Right atrium auricular region (tissue), 2 donors: ENCODE results near the gene UCHL3. TPM values are rescaled to one million over a fixed set of nuclear protein-coding genes. Genes with fewer than 3 reads are reported as not detected.

ENCODE experiments used
- DNase-seq: peaks from one replicate; pipeline ENCODE4 v3.0.0-alpha.2; 2019; ENCODE audit warnings: low spot score
- H3K27ac ChIP-seq, 2 donors: fragments of 200-600 bp; sonication (generic); 1 replicate in 1 of 2; 2 replicates in 1 of 2; pipeline ENCODE4 v1.5.1; 2016 to 2019
- H3K27me3 ChIP-seq, 2 donors: fragments of 200-600 bp; sonication (generic); one replicate each; pipeline versions ENCODE4 v1.5.1 to v1.6.0; 2017 to 2019
- H3K36me3 ChIP-seq: fragments of 200-600 bp; sonication (generic); one replicate; pipeline ENCODE4 v1.5.1; 2016
- H3K4me1 ChIP-seq, 2 donors: fragments of 200-600 bp; sonication (generic); one replicate each; pipeline versions ENCODE4 v1.5.1 to v1.6.0; 2017 to 2019
- H3K4me3 ChIP-seq, 2 donors: fragments of 200-600 bp; sonication (generic); 1 replicate in 1 of 2; 2 replicates in 1 of 2; pipeline ENCODE4 v1.5.1; 2017 to 2019; ENCODE audit warnings: mild to moderate bottlenecking in 1 of 2, moderate library complexity in 1 of 2
- H3K9me3 ChIP-seq, 2 donors: fragments of 200-600 bp; sonication (generic); one replicate each; pipeline ENCODE4 v1.5.1; 2019
- CTCF ChIP-seq, 2 donors: fragments of 200-600 bp; sonication (generic); IDR thresholded peaks; one replicate each; pipeline ENCODE4 v1.5.1; 2019; ENCODE audit warnings: antibody characterized with exemption in 2 of 2
- total RNA-seq, 2 donors: library from RNA; depleted of rRNA; stranded (reverse); fragments of >200 nt; gene quantifications; one replicate each; pipeline ENCODE4 v1.1.0, GENCODE V29; 2016

UCHL3 gene
- total RNA-seq, 2 donors from 2014 or later: 17.2 to 17.7 TPM

GRCh38 chr13:75635101-75635827 is 85.7 kb downstream of the UCHL3 start:
- Histone ChIP-seq H3K27me3 (no peaks in the 10 kb centered on the region), H3K27ac (peak overlapping the region; percentile 37 to 46), H3K36me3 (no peaks in the 10 kb centered on the region), H3K4me1 (peaks cover 0 to 12% of the 10 kb centered on the region in 2 donors), H3K9me3 (no peaks in the 10 kb centered on the region), H3K4me3 (peak overlapping the region; percentile 52 to 66)
- DNase-seq: no peak
- TF ChIP-seq CTCF (IDR thresholded peaks at IDR 0.05): no peak

DNA sequence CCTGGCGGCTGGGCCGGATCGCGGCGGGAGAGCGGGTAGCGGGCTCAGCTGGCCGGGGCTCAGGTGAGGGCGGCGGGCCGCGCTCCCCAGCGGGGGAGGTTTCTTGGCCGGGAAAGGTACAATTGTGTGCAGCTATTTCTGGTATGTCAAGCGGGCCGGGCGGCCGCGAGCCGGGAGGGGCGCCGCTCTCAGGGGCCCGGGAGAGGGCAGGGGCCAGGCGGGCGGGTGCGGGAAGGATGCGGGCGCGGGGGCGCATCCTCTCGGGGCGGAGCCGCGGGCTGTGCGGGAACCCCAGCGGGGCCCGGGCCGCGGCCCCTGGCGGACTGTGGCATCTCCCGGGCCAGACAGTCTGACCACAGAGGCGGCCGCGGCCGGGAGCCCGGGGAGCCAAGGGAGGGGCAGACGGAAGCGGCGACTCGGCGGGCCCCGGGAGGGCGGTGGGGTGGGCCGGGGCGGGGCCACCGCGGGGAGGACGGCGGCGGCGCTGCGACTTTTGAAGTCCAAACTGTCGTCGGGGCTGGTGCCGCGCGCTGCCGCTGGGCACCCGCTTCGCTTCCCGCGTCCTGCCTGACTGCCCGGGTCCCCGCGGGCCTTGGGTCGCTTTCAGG is 86.3 kb downstream of the UCHL3 start, which contains the start of gene LMO7:
Gene LMO7, plus strand, starts transcription at position 503 of the 608 bp plus-strand sequence. CDS start 328 bp downstream, outside the sequence.
- H3K27ac ChIP-seq: peak within 1 kb of the TSS; percentile 37 to 46
- H3K4me3 ChIP-seq: peak within 1 kb of the TSS; percentile 52 to 66
- TF ChIP-seq CTCF (IDR thresholded peaks at IDR 0.05): no peak
- H3K27me3 ChIP-seq: no peaks in the 10 kb centered on the region
- no peaks in the 10 kb centered on the region for H3K9me3 ChIP-seq
- H3K36me3 ChIP-seq: no peaks in the 10 kb centered on the region
- H3K4me1 ChIP-seq: peaks cover 0 to 12% of the 10 kb centered on the region in 2 donors
- DNase-seq: no peak

DNA sequence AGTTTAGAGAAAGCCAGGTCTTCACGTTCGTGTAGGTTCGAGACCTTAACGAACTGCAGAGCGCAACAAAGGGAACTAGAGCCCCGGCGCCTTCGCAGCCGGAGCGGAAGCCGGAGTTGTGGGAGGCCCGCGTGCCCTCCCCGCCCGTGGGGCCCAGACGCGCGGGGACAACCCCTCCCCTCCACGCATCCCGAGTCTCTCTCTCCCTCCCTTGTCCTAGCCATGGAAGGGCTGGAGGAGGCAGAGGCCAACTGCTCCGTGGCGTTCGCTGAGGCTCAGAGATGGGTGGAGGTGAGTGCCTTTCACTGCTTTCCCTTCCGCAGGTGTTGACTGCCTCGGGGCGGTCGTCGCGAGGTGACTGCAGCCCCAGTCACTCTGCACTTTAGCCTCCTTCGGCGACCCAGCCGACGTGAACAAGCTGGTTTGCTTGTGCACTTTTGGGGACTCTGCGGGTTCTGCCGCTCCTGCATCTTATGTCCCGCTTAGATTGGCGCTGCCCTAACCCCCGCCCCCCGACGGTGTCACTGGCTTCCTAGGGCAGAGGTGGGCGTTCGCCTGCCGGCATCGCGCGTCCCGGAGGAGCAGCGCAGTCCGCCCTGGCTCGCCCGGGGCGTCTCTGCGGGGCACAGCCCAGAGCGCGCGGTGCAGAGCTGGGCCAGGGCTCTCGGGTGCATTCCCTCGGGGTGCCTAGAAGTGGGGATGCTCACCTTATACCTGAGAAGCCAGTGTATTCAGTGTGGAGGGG is 87.0 kb downstream of the UCHL3 start:
- Histone ChIP-seq H3K9me3 (no peaks in the 10 kb centered on the region), H3K27ac (peak overlapping the region; percentile 37 to 46), H3K27me3 (no peaks in the 10 kb centered on the region), H3K4me3 (peak overlapping the region; percentile 52 to 66), H3K4me1 (peaks cover 0 to 12% of the 10 kb centered on the region in 2 donors), H3K36me3 (no peaks in the 10 kb centered on the region)
- no peak for TF ChIP-seq CTCF (IDR thresholded peaks at IDR 0.05)
- no peak for DNase-seq

GRCh38 chr13:75637181-75637750 is 87.7 kb downstream of the UCHL3 start:
- Histone ChIP-seq H3K9me3 (no peaks in the 10 kb centered on the region), H3K27me3 (no peaks in the 10 kb centered on the region), H3K27ac (no peak overlapping the region), H3K4me3 (peak overlapping the region; percentile 52 to 66), H3K36me3 (no peaks in the 10 kb centered on the region), H3K4me1 (peaks cover 0 to 12% of the 10 kb centered on the region in 2 donors)
- TF ChIP-seq CTCF (IDR thresholded peaks at IDR 0.05): no peak
- no peak for DNase-seq

GRCh38 chr13:75639454-75639853 is 89.9 kb downstream of the UCHL3 start:
- Histone ChIP-seq H3K27ac (no peak overlapping the region), H3K36me3 (no peaks in the 10 kb centered on the region)
- no peak for TF ChIP-seq CTCF (IDR thresholded peaks at IDR 0.05)

More at GRCh38 chr13:75639454-75639853, 89.9 kb downstream of the UCHL3 start:
- H3K4me1 ChIP-seq: peaks cover 0 to 12% of the 10 kb centered on the region in 2 donors
- no peak overlapping the region for H3K4me3 ChIP-seq
- no peak for DNase-seq
- no peaks in the 10 kb centered on the region for H3K27me3 ChIP-seq
- no peaks in the 10 kb centered on the region for H3K9me3 ChIP-seq
